T-helper 1 cell treated with Interleukin-12 subunit alpha and Interleukin-12 subunit beta and Interleukin-4 antibody, amounts not matched to agents 30 ng/mL and 1 ng/mL, for 36 hours (primary cell): ENCODE results near the gene TDRKH. TPM values are rescaled to one million over a fixed set of nuclear protein-coding genes. Genes with fewer than 3 reads are reported as not detected.

Experiments used
- intact Hi-C: fragments of 100-400 bp; cut with micrococcal nuclease; formaldehyde crosslinking; loops from one replicate; pipeline ENCODE4 v1.15.1; 2024
- total RNA-seq: library from RNA; stranded (reverse); gene quantifications from 2 replicates; pipeline ENCODE4 v1.2.3, GENCODE V29; 2022

TDRKH gene
- total RNA-seq, 1 donor from 2014 or later: 20.3 TPM

DNA sequence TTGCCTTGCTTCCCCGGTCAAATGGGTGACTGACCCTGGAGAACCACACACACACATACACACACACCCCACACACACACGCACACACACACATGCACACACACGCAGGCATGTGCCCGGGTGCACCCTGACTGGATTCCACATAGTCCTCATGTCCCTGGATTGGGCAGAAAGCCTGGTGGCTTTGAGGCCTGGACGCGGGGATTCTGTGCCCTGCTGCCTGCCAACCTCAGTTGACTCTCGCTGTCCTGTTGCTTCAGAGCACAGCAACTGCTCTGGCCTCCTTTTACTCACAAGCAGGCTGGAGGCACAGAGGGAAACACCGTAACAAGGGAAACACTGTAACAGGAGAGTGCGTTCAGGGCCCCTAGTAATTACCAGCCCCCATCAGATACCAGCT, 34.9 kb upstream of the TDRKH start:
- intact Hi-C loops: no loop called here

GRCh38 chr1:151823175-151823574, 32.9 kb upstream of the TDRKH start:
- intact Hi-C loops: no loop called here

GRCh38 chr1:151822404-151822803, 32.1 kb upstream of the TDRKH start:
- intact Hi-C loops: no loop called here

- intact Hi-C loops: loop anchor here (1.0 kb wide), 1 partner anchor 7 kb away; no protein-coding TSS in a partner anchor
Observed at GRCh38 chr1:151820940-151821339, 30.6 kb upstream of the TDRKH start.

DNA sequence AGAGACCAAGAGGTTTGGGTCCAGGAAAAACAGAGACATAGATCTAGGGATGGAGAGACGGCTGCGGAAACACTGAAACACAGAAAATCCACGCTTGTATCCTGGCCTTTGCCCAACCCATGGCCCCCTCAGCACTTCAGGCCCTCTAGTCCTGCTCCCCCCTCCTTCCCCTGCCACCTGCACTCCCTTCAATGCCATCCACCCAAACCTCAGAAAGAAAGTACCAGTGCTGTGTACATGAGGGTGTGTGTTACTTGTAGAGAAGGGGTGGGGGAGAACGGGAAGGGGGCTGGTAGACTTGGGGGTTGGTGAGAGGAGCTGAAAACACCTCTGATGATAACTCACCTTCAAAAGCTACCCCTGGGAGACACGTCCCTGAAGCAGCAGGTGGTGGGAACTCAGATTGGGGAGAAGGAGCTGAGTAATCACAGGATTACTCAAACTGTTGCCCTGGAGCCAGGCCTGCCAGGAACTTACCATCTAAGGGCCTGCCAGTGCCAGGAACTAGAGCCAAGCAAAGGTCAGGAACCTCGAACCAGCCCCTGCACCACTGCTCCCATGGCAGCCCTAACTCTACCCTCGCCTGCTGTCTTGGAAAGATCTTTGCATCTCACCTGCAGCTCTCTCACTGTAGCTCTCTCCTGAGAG, 29.8 kb upstream of the TDRKH start:
- intact Hi-C loops: loop anchor here (1.0 kb wide), 1 partner anchor 8 kb away; no protein-coding TSS in a partner anchor

DNA sequence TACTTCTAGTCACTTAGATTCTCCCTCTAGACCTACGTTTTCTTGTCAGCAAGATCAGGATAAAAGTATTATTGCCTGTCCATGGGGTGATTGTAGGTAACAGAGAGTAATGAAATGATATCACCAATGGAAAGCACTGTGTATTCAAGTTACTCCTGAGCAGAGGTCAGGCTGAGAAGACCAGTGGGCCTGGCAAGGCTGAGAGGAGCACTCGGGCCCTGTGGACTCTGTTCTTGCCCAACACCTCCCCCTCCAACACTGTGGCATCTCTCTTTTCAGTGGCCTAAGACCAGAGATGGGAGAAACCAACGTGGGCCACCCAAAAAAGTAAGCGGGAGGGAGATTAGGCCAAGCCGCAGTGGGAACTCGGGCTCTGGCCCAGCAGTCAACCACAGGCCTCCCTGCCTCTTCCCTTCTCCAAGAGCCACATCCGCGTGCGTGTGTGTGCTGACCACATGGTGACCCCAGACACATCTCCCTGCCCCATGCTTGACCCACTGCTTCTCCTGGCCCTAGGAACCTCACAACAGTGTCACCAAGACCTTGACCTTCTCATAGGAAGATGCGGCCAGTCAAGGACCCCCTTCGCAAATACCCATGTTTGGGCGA, 29.0 kb upstream of the TDRKH start:
- intact Hi-C loops: no loop called here

DNA sequence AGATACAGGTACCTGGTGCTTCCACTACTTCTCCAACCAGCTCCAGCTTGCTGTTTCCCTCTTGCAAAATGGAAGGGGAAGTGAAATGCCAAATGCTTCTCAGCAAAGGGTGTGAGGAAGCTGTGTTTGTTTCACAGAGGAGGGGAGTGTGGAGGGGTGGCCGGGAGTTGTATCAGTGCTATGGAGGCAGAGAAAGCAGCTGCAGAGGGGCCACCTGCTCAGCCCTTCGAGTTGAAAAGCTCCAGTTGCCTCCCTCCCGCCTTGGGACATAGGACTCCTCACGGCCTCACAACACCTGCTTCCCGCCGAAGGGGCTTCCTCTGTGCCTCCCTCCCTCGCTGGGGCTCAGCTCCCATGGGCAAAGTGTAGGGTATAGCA, 27.0 kb upstream of the TDRKH start:
- intact Hi-C loops: no loop called here

DNA sequence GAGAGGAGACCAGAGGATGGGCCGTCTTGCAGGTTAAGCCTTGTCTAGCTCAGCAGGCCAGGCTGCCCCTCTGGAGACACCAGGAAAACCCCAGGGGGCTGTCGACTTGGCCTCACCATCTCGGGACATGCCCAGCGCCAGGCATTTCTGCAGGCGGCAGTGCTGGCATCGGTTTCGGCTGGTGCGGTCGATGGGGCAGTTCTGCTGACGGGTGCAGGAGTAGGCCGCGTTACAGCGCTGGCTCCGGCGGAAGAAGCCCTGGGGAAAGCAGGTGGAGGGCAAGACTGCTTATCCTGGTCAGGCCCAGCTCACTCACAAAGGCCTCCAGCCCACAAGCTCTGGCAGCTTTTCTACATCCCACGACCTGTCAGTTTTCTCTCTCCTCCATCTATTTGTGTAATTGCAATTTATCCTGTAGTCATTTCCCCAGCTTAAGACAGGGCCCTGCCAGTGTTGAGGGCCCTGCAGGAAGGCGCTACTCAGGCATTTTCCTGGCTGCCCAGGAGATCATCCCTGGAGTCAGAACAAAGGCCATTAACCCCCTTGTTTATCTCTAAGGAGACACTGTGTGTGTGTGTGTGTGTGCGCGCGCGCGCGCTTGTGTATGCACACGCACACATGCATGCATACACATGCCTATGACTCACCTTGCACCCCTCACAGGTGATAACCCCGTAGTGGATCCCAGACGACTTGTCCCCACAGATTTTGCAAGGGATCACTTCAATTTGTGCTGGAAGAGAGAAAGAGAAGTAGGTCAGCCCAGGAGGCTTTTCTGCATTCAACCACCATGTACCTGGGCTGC, 26.4 kb upstream of the TDRKH start:
- intact Hi-C loops: no loop called here

GRCh38 chr1:151815716-151816327, 25.5 kb upstream of the TDRKH start:
- intact Hi-C loops: no loop called here

DNA sequence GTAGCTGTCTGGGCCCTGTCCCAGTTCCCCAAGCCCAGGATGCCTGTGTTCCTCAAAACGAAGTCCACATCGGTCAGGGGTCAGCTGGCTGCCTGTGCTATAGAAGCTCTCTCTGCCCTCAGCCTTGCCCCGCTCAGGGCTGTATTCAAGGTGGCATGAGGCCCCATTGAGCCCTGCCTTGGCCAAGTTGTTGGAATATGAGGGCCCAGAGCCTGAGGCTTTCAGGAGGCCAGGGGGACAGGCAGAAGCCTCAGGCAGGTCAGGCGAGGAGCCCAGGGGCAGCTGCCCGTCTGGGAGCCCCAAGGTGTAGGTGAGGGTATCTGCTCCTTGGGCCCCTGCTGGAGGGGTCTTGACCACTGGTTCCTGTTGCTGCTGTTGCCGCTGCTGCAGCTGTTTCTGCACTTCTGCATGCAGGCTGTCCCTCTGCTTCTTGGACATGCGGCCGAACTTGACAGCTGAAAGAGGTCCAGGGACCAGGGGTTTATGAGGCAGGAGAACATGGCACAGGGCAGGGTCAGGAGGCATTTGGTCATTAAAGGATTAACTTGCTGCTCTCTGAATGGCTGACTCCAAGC, 24.8 kb upstream of the TDRKH start:
- intact Hi-C loops: no loop called here

DNA sequence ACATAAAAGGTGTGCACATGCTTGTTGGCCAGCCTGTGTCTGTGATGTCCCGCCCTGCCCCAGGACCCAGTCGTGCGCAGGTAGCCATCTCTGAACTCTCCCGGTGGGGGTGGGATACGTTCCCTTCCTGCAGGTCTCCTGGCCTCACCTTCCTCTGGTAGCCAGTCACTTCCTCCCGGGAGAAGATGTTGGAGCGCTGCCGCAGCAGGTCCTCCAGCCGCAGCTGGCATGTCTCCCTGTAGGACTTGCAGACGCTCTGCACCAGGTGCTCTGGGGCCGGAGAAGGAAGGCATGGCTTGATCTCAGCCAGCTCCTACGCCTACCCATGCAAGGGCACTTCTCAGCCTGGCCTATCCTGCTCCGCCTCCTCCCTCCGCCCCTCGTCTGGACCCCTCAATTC, 24.1 kb upstream of the TDRKH start:
- intact Hi-C loops: no loop called here

GRCh38 chr1:151813271-151813977, 23.1 kb upstream of the TDRKH start:
- intact Hi-C loops: no loop called here

DNA sequence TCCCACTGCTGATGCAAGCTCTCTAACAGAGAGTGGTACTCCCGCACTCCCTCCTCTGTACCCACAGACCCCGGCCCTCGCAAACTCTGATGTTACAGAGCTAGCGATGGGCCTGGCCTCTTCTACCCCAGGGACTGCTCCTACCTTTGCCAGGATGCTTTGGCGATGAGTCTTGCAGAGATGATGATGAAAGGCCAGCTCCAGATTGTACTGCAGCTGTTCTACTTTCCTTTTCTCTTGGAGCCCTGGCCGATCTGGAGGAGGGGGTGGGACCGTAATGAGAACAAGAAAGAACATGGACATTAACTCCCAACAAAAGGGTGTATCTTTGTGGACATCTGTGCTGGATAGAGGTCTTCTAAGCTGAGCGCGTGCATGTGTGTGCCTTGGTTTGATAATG, 20.9 kb upstream of the TDRKH start:
- intact Hi-C loops: no loop called here

GRCh38 chr1:151809985-151810556, 19.8 kb upstream of the TDRKH start:
- intact Hi-C loops: no loop called here

- intact Hi-C loops: no loop called here
Observed at GRCh38 chr1:151809290-151809984, 19.1 kb upstream of the TDRKH start.

DNA sequence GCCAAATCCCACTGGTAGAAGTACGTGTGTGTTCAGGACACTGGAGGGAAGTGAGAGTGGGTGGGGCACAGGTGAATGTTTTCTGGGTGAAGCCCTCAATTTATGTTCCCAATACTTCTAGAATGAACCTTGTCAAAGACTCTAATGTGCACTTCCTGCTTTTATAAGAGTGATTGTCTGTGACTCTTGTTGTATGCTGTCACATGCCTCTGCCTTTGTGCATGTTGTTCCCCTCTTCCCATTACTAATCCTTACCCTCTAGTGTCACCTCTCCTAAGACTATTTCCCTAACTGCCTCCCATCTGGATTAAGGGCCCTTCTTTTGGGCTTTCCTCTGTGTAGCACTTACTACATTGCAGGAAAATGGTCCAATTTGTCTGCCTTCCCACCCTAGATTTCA, 17.5 kb upstream of the TDRKH start:
- intact Hi-C loops: no loop called here

GRCh38 chr1:151807131-151807530, 16.8 kb upstream of the TDRKH start:
- intact Hi-C loops: no loop called here

DNA sequence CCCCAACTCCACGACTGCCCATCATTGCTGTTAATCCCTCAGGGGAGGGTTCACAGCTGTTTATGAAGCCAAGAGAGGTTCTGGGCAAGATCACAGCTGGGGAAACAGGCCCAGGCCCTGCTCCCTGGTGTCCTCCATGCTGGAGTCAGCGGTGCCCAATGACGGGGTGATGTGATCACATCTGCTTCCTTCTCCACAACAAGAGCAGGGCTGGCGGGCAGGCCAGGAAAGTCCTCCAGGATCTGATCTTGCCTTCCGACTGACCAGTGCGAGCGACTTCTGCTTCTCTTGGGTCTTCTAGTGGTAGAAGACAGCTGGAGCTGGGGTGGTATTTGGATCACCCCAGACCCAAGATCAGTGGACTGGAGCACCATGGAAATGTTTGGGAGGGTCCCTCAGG, 15.9 kb upstream of the TDRKH start:
- intact Hi-C loops: no loop called here

DNA sequence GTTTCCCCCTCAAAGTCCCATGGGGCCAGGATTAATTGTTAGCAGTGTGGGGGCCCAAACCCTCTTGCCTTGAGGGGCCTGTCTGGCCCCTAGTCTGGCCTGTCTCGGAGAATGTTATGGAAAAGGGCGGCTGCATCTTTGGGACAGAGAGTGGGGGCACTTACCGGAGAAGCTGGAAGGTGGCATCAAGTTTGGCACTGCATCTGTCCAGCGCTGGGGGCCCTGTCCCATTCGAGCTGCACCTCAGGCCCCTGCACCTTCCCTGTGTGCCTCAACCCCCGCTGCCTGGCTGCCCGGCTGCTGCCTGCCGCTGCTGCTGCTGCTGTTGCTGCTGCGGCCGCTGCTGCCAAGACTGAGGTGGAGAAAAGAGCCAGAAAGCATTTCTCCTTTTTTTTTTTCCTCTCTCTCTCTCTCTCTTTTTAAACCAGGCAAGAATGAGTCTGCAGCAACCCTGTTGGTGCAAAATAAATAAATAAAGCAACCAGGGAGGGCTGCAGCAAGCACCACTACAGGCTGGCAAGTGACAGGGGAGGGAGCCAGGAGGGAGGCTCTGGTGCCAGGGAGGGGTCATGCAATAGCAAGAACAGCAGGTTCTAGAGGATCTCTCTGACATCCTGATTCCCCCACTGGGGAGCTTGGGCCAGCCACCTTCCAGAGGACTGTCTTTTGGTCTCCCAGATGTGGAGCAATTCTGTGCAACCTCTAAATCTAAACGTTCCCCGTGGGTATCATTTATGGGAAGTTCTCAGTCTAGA, 14.9 kb upstream of the TDRKH start, which contains the start of gene LINGO4:
Gene LINGO4 (minus strand): TSS at position 354 of the 755 bp plus-strand sequence. CDS start 2,715 bp downstream, outside the sequence.
- intact Hi-C loops: no loop called here
